Embryonic facial prominence (tissue), 1 donor: ENCODE measurements around the gene DSC1.
"Not testable (repeated sequence)": the region's sequence is repeated elsewhere in the genome, so short reads cannot be mapped to it uniquely, and the experiment has no call there.

Experiments used
- DNase-seq: peaks from one replicate; pipeline ENCODE4 v3.0.0-alpha.2; 2016; ENCODE audit errors: extremely low spot score

DSC1 gene

GRCh38 chr18:31171144-31171839, 8.6 kb upstream of the DSC1 start:
- DNase-seq: no peak

- no peak for DNase-seq
These were observed 7.7 kb upstream of the DSC1 start for GRCh38 chr18:31170335-31170734.

DNA sequence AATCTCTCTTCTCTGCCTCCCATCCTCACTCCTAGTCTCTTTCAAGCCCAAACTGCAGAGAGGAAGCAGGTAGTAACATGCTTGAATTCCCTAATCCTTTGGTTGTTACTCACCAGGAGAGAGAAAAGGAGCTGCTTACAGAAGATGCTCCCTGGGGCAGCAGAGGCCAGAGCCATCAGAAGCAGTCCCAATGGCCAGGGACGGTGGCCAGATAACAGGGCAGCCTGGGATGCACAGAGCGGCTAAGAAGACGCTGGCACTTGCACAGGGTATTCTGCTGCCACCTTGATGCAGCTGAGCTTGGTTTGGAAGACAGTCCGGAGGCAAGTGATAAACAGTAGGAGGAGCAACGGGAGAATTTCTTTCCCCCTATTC, 250 bp downstream of the DSC1 start:
- DNase-seq: no peak

GRCh38 chr18:31161757-31162418, 768 bp downstream of the DSC1 start:
- no peak for DNase-seq

DNA sequence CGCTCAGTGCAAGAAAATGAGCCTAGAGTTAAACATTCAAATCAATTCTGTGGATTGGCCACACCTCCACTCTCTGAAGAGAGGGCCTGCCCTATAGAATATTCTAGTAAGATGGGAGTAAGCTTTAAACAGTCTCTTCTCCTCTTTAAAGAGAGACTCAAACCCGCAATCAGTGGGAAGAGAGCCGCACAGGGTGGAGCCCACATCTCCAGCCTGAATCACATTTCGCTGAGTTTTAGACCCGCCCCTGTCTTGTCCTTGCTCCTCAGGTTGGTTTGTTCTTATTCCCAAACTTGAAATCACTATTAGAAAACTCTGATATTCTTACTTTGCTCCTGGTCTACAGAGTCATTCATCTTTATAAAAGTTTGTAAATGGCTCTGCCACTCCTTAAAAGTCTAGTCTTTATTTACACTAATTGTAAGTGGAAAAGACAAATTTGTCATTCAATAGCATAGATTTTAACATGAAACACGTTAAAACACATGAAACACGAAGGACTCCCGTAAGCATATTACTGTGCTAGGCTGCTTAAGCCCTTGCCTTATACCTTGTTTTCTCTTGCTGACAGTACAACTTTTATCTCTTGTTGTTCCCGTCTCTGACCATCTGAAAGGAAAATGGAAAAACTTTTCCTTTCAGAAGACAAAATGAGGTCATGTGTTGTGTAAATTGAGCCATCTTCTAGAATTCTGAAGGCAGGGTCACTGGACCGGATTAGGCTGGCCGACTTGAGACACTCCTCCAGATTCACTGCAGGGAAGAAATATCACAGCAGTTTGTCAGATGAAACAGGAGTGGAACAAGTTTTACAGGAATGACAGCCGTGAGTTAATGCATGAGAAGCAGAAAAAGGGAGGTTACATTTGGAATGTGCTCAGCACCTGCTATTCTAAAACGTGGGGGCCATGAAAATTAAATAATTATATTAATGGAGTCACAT, 5.6 kb downstream of the DSC1 start:
- peak; percentile 15 for DNase-seq

DNA sequence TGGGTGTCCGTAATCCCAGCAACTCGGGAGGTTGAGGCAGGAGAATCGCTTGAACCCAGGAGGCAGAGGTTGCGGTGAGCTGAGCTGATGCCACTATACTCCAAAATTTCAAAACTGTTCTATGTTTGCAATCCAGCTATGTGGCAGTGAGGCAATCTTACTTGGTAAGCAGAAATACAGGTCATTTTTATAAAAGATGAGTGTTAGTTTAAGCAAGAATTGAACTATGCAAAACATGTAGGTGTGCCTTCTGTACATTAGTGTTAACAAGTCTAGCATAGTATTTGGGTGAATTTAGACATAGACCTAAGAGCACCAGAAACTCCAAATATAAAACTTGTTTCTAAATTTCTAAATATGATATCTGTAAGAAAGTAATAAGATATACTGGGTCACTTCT, 7.2 kb downstream of the DSC1 start:
- DNase-seq: no peak

DNA sequence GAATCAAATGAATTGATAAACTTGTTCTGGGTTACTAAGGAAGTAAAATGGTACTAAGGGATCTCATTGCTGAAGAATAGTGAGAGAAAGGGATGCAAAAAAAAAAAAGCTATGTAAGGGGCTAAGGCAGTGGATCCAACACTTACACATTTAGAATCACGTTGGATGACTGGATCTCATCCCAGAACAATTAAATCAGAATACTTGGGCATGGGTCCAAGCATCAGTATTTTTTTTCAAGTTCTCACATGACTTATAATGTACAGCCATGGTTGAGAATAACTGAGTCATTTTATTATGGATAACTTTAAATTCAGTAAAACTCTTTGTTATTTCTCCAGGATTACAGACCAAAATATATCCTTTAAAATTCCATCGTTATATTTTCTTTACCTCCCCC, 8.5 kb downstream of the DSC1 start:
- no peak for DNase-seq

GRCh38 chr18:31149351-31149750, 13.3 kb downstream of the DSC1 start:
- no peak for DNase-seq

- DNase-seq: no peak
These were observed 14.1 kb downstream of the DSC1 start for GRCh38 chr18:31148600-31148999.

DNA sequence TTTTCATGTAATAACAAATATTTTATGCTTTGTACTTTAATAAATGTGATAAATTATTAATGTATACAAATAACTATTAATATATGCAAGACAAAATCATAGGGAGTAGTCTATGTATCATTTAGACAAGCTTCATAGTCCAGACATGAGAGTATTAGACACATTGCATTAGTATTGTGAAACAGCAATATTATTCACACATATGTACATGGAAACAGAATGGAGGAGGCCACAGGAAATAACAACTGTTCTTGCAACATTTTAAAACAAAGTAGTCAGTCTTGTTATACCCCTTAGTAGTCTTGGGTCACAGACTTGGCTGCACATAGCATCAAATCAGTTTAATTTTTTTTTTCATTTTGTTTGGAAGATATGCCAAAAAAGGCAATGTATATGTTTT, 15.8 kb downstream of the DSC1 start:
- no peak for DNase-seq

- DNase-seq: no peak
These were observed 19.6 kb downstream of the DSC1 start for GRCh38 chr18:31143025-31143424.

GRCh38 chr18:31138709-31139108, 23.9 kb downstream of the DSC1 start:
- DNase-seq: no peak

GRCh38 chr18:31134988-31135529, 27.6 kb downstream of the DSC1 start:
- no peak for DNase-seq

DNA sequence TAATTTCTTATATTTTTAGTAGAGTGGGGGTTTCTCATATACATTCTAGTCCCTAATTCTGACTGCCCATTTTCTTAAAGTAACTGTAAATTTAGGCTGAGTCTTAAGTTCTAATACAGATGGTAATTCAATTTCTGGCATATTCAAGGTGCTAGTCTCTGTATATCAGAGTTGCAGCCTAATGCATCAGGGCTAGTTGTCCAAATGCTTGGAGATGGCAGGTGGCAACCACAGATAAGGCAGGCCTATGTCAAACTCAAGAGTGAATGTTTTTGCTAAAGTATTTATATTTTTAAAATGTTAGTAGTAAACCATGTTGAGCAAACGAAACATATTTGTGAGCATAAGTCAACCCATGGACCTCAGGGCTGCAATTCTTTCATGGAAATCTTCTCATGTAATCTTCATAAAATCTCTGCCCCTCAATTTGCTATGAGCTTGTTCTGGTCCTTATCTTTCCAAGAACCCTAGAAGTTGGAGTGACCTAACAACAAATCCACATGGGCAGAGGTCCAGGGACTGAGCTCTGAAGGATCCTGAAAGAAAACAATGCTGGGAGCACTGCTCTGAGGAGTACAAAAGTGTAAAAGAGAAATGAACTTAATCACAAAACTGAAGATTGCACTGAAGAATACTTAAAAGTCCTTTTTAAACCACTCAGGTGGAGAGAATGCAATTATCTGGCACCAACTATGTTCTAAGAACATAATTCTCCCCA, 33.1 kb downstream of the DSC1 start:
- no peak for DNase-seq

DNA sequence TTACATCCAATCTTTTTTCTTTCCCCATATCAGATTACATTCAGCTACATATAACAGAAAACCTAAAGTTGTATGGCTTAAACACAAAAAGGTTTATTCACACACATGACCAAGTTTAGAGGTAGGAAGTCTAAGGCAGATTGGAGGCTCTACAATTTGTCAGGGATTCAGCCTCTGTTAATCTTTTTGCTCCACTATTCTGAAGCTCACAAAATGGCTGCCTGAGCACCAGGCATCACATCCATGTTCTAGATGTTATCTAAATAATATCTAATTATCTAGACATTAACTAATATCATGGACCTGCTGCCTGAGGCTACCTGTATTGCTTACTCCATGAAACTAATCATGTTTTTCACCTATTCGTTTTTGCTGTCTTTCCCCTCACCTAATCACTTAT, 36.8 kb downstream of the DSC1 start:
- no peak for DNase-seq

GRCh38 chr18:31123125-31123524, 39.5 kb downstream of the DSC1 start:
- not testable (repeated sequence) for DNase-seq

DNA sequence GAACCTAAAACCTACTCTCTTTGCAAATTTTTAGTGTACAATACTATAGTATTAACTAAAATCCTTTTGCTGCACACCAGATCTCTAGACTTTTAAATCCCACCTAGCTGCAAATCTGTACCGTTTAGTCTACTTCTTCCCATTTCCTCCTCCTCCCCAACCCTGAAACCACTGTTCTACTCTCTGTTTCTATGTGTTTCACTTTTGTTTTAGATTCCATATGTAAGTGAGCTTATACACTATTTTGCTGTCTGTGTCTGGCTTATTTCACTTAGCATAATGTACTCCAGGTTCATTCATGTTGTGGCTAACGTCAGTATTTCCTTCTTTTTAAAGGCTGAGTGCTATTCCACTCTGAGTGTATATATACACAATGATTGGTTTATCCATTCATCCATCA, 42.1 kb downstream of the DSC1 start:
- DNase-seq: no peak

DNA sequence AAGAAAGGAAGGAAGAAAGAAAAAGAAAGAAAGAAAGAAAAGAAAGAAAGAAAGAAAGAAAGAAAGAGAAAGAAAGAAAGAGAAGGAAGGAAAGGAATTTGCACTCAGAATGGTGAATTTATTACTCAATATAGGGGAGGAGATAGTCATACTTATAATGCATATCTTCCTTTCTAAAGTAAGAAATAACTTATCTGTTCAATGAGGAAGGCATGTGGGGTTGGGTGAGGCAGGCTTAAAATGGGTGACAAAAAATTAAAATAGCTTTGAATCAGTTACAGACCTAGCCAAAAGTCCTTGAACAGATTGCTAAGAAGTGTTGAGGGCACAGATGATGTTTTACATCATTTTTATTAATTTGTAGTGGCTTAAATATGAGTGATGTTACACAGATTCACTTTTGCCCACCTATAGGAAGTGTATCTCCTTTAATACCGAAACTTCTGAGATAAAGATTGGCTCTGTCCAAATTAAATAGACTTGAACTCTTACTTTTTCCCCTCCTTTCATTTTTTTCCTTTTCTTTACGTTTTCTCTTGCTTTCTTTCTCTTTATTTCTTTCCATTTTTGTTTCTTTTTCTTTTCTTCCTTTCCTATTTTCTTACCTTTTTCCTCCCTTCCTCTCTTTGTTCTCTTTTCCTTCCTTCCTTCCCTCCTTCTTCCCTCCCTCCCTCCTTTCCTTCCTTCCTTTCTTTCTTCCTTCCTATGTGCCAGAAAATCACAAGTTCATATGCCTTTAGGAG, 45.6 kb downstream of the DSC1 start:
- DNase-seq: no peak

GRCh38 chr18:31112804-31113203, 49.9 kb downstream of the DSC1 start:
- DNase-seq: no peak

DNA sequence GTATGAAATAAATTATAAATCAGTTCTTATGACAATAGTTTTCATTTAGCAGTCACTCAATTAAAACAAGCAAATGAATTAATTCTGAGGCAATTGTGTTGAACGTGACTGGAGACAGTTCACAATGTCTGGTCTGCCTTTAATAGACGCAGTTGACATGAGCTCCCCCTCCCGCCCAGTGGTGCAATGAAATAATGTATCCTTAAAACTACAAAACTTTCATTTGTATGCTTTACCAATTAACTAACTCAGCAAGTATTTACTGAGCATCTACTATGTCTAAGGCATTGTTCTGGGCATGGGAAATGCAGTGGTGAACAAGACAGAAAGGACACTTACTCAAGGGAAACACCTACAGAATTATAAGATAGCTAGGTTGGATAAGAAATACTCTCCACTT, 56.9 kb downstream of the DSC1 start:
- no peak for DNase-seq

GRCh38 chr18:31104444-31104843, 58.2 kb downstream of the DSC1 start:
- no peak for DNase-seq
